Measurements from ENCODE around the gene NTM.
"Not testable (repeated sequence)": the region's sequence is repeated elsewhere in the genome, so short reads cannot be mapped to it uniquely, and the experiment has no call there.

NTM gene

DNA sequence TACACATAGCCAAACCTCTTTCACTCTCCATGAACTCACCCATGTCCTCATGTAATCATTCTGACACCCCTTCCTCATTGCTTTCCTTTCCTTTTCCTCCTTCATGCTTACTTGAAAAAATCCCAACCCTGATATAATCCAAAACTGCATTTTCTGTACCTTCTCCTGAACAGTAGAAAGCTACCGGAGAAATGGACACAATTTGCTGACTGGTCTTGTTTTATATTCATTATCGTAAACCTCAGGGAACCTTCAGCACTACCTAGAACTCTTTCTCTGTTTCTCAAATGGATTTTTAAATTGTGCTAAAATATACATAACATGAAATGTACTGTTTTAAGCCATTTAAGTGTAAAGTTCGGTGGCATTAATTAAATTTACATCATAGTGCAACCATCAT, 996.9 kb downstream of the NTM start:
- Histone ChIP-seq H2AK5ac (ENCODE audit: low read depth, low read length) (no peak overlapping the region), H3K4ac (ENCODE audit: low read length) (no peak overlapping the region), H3K14ac (ENCODE audit: low read length) (no peak overlapping the region), H2BK5ac (ENCODE audit: low read length) (no peak overlapping the region), H3K9ac (ENCODE audit: low read depth, low read length, poor library complexity) (no peak overlapping the region), H4K8ac (ENCODE audit: low read depth, low read length) (no peak overlapping the region), H4K91ac (ENCODE audit: low read depth, low read length, poor library complexity) (no peak overlapping the region), H2BK12ac (ENCODE audit: low read length) (no peak overlapping the region), H3K18ac (ENCODE audit: low read length) (no peak overlapping the region), H3K4me3 (ENCODE audit: low read length in 2 of 2) (no peak overlapping the region), H3K4me2 (ENCODE audit: insufficient read depth, low read length, poor library complexity, severe bottlenecking) (no peak overlapping the region), H3K79me1 (ENCODE audit: low read depth, low read length) (no peaks in the 10 kb centered on the region), H2BK15ac (ENCODE audit: low read length) (no peak overlapping the region), H3K27me3 (ENCODE audit: control insufficient read depth in 3 of 3, insufficient read depth in 3 of 3, low read depth in 1 of 3, low read length in 3 of 3) (no peaks in the 10 kb centered on the region), H2BK120ac (ENCODE audit: low read depth, low read length) (no peak overlapping the region), H3K27ac (replicated peaks; ENCODE audit: low read length) (no peak overlapping the region), H2AFZ (ENCODE audit: low read length) (no peak overlapping the region), H3K9me3 (replicated peaks in 1 of 2; ENCODE audit: control insufficient read depth in 2 of 2, insufficient read depth in 1 of 2, low read depth in 1 of 2, low read length in 2 of 2) (peaks cover 0 to 1% of the 10 kb centered on the region in 2 donors), H3K36me3 (replicated peaks in 1 of 2; ENCODE audit: control insufficient read depth in 2 of 2, insufficient read depth in 2 of 2, low read length in 2 of 2) (no peaks in the 10 kb centered on the region), H3K23ac (ENCODE audit: low read depth, low read length, poor library complexity) (no peak overlapping the region), H3K4me1 (ENCODE audit: control insufficient read depth in 2 of 2, insufficient read depth in 1 of 2, low read depth in 1 of 2, low read length in 2 of 2) (no peaks in the 10 kb centered on the region)
- no peak for DNase-seq (ENCODE audit: low spot score)
- WGBS, 2 donors (ENCODE audit: extremely low coverage in 2 of 2, insufficient read length in 2 of 2, insufficient replicate concordance in 1 of 2): no CpG with 5 or more reads among the region's 3 CpGs

DNA sequence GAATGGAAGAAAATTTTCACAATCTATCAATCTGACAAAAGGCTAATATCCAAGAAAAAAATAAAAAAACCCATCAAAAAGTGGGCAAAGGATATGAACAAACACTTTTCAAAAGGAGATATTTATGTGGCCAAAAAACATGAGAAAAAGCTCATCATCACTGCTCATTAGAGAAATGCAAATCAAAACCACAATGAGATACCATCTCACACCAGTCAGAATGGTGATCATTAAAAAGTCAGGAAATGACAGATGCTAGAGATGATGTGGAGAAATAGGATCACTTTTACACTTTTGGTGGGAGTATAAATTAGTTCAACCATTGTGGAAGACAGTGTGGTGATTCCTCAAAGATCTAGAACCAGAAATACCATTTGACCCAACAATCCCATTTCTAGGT, 999.7 kb downstream of the NTM start:
- not testable (repeated sequence) for H3K9ac ChIP-seq (ENCODE audit: low read depth, low read length, poor library complexity); H3K27me3 ChIP-seq (ENCODE audit: control insufficient read depth in 3 of 3, insufficient read depth in 3 of 3, low read depth in 1 of 3, low read length in 3 of 3); H3K27ac ChIP-seq (replicated peaks; ENCODE audit: low read length); H2AK5ac ChIP-seq (ENCODE audit: low read depth, low read length); H2BK12ac ChIP-seq (ENCODE audit: low read length); DNase-seq (ENCODE audit: low spot score); H4K8ac ChIP-seq (ENCODE audit: low read depth, low read length); H3K9me3 ChIP-seq (replicated peaks in 1 of 2; ENCODE audit: control insufficient read depth in 2 of 2, insufficient read depth in 1 of 2, low read depth in 1 of 2, low read length in 2 of 2); H2BK5ac ChIP-seq (ENCODE audit: low read length); H2BK120ac ChIP-seq (ENCODE audit: low read depth, low read length); H3K14ac ChIP-seq (ENCODE audit: low read length); H3K36me3 ChIP-seq (replicated peaks in 1 of 2; ENCODE audit: control insufficient read depth in 2 of 2, insufficient read depth in 2 of 2, low read length in 2 of 2); H3K18ac ChIP-seq (ENCODE audit: low read length); H3K23ac ChIP-seq (ENCODE audit: low read depth, low read length, poor library complexity); H2BK15ac ChIP-seq (ENCODE audit: low read length); H3K4ac ChIP-seq (ENCODE audit: low read length); H3K79me1 ChIP-seq (ENCODE audit: low read depth, low read length); H3K4me2 ChIP-seq (ENCODE audit: insufficient read depth, low read length, poor library complexity, severe bottlenecking); H4K91ac ChIP-seq (ENCODE audit: low read depth, low read length, poor library complexity); H3K4me1 ChIP-seq (ENCODE audit: control insufficient read depth in 2 of 2, insufficient read depth in 1 of 2, low read depth in 1 of 2, low read length in 2 of 2); H3K4me3 ChIP-seq (ENCODE audit: low read length in 2 of 2); H2AFZ ChIP-seq (ENCODE audit: low read length)

DNA sequence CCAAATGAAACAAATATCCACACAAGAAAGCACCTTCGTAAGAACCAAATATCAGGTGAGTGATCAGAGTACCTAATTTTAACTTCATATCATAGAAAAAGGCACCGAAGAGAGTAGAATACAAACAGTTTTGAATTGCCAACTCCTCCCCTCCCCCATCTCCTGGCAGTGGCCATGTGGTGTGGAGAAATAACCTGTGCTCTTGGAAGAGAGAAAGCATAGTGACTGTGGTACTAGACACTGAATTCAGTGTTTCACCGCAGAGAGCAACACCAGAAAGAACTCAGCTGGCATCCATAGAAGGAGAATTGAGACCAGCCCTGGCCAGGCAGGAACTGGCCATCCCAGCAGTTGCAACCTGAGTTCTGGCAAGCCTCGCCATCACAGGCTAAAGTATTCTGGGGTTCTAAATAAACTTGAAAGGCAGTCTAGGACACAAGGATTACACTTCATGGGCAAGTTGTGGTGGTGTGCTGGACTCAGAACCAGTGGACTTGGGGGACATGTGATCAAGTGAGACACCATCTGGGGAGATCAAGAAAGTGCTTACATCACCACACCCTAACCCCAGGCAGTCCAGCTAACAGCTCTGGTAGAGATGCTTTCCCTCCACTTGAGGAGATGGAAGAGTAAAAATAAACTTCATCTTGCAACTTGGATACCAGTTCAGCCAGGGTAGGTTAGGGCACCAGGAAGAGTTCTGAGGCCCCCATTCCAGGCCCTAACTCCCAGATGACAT, 1003.2 kb downstream of the NTM start:
- Histone ChIP-seq H3K4me3 (ENCODE audit: low read length in 2 of 2) (no peak overlapping the region), H2BK5ac (ENCODE audit: low read length) (no peak overlapping the region)
- WGBS, 2 donors (ENCODE audit: extremely low coverage in 2 of 2, insufficient read length in 2 of 2, insufficient replicate concordance in 1 of 2): no CpG with 5 or more reads among the region's 4 CpGs

DNA sequence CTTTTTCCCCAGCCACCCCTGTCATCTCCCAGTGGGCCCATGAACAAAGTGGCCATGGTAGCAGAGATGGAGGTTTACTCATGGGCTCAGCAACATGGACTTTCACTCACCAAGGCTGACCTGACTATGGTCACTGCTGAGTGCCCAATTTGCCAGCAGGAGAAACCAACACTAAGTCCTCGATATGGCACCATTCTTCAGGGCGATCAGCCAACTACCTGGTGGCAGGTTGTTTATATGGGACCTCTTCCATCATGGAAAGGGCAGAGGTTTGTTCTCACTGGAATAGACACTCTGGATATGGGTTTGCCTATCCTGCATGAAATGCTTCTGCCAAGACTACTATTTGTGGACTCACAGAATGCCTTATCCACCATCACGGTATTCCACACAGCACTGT, 1009.1 kb downstream of the NTM start:
- Histone ChIP-seq H3K4me1 (ENCODE audit: control insufficient read depth in 2 of 2, insufficient read depth in 1 of 2, low read depth in 1 of 2, low read length in 2 of 2) (no peaks in the 10 kb centered on the region), H3K4me2 (ENCODE audit: insufficient read depth, low read length, poor library complexity, severe bottlenecking) (no peak overlapping the region)

More for the DNA sequence above, 1003.2 kb downstream of the NTM start:
- Histone ChIP-seq H3K4me1 (ENCODE audit: control insufficient read depth in 2 of 2, insufficient read depth in 1 of 2, low read depth in 1 of 2, low read length in 2 of 2) (no peaks in the 10 kb centered on the region), H3K14ac (ENCODE audit: low read length) (no peak overlapping the region), H2AK5ac (ENCODE audit: low read depth, low read length) (no peak overlapping the region), H4K8ac (ENCODE audit: low read depth, low read length) (no peak overlapping the region), H2BK15ac (ENCODE audit: low read length) (no peak overlapping the region), H2BK12ac (ENCODE audit: low read length) (no peak overlapping the region), H3K18ac (ENCODE audit: low read length) (no peak overlapping the region), H3K27ac (replicated peaks; ENCODE audit: low read length) (no peak overlapping the region), H3K23ac (ENCODE audit: low read depth, low read length, poor library complexity) (no peak overlapping the region), H3K4me2 (ENCODE audit: insufficient read depth, low read length, poor library complexity, severe bottlenecking) (no peak overlapping the region), H3K79me1 (ENCODE audit: low read depth, low read length) (no peaks in the 10 kb centered on the region), H2AFZ (ENCODE audit: low read length) (no peak overlapping the region), H3K9me3 (replicated peaks in 1 of 2; ENCODE audit: control insufficient read depth in 2 of 2, insufficient read depth in 1 of 2, low read depth in 1 of 2, low read length in 2 of 2) (no peaks in the 10 kb centered on the region), H2BK120ac (ENCODE audit: low read depth, low read length) (no peak overlapping the region), H4K91ac (ENCODE audit: low read depth, low read length, poor library complexity) (no peak overlapping the region), H3K36me3 (replicated peaks in 1 of 2; ENCODE audit: control insufficient read depth in 2 of 2, insufficient read depth in 2 of 2, low read length in 2 of 2) (no peaks in the 10 kb centered on the region), H3K9ac (ENCODE audit: low read depth, low read length, poor library complexity) (no peak overlapping the region), H3K4ac (ENCODE audit: low read length) (no peak overlapping the region), H3K27me3 (ENCODE audit: control insufficient read depth in 3 of 3, insufficient read depth in 3 of 3, low read depth in 1 of 3, low read length in 3 of 3) (no peaks in the 10 kb centered on the region)
- DNase-seq (ENCODE audit: low spot score): no peak

More for the DNA sequence above, 1009.1 kb downstream of the NTM start:
- Histone ChIP-seq H3K18ac (ENCODE audit: low read length) (no peak overlapping the region), H3K4me3 (ENCODE audit: low read length in 2 of 2) (no peak overlapping the region), H2BK15ac (ENCODE audit: low read length) (no peak overlapping the region), H4K91ac (ENCODE audit: low read depth, low read length, poor library complexity) (no peak overlapping the region), H3K79me1 (ENCODE audit: low read depth, low read length) (no peaks in the 10 kb centered on the region), H3K9me3 (replicated peaks in 1 of 2; ENCODE audit: control insufficient read depth in 2 of 2, insufficient read depth in 1 of 2, low read depth in 1 of 2, low read length in 2 of 2) (no peaks in the 10 kb centered on the region), H3K27me3 (ENCODE audit: control insufficient read depth in 3 of 3, insufficient read depth in 3 of 3, low read depth in 1 of 3, low read length in 3 of 3) (no peaks in the 10 kb centered on the region), H2AFZ (ENCODE audit: low read length) (no peak overlapping the region), H2BK5ac (ENCODE audit: low read length) (no peak overlapping the region), H2BK12ac (ENCODE audit: low read length) (no peak overlapping the region), H2AK5ac (ENCODE audit: low read depth, low read length) (no peak overlapping the region), H3K4ac (ENCODE audit: low read length) (no peak overlapping the region), H3K36me3 (replicated peaks in 1 of 2; ENCODE audit: control insufficient read depth in 2 of 2, insufficient read depth in 2 of 2, low read length in 2 of 2) (no peaks in the 10 kb centered on the region), H2BK120ac (ENCODE audit: low read depth, low read length) (no peak overlapping the region), H3K9ac (ENCODE audit: low read depth, low read length, poor library complexity) (no peak overlapping the region), H4K8ac (ENCODE audit: low read depth, low read length) (no peak overlapping the region), H3K27ac (replicated peaks; ENCODE audit: low read length) (no peak overlapping the region), H3K23ac (ENCODE audit: low read depth, low read length, poor library complexity) (no peak overlapping the region), H3K14ac (ENCODE audit: low read length) (no peak overlapping the region)
- DNase-seq (ENCODE audit: low spot score): no peak
- no CpG with 5 or more reads among the region's 3 CpGs for WGBS, 2 donors (ENCODE audit: extremely low coverage in 2 of 2, insufficient read length in 2 of 2, insufficient replicate concordance in 1 of 2)

Data from neuronal stem cell (in vitro differentiated cells).